ENCODE results near the gene HSD17B14. TPM values are rescaled to one million over a fixed set of nuclear protein-coding genes. Genes with fewer than 3 reads are reported as not detected.
A peak's percentile ranks its signal among the peaks of the same experiment; 100 is the strongest.

HSD17B14 gene
- total RNA-seq, 1 experiment from 2014 or later: 27.8 TPM

DNA sequence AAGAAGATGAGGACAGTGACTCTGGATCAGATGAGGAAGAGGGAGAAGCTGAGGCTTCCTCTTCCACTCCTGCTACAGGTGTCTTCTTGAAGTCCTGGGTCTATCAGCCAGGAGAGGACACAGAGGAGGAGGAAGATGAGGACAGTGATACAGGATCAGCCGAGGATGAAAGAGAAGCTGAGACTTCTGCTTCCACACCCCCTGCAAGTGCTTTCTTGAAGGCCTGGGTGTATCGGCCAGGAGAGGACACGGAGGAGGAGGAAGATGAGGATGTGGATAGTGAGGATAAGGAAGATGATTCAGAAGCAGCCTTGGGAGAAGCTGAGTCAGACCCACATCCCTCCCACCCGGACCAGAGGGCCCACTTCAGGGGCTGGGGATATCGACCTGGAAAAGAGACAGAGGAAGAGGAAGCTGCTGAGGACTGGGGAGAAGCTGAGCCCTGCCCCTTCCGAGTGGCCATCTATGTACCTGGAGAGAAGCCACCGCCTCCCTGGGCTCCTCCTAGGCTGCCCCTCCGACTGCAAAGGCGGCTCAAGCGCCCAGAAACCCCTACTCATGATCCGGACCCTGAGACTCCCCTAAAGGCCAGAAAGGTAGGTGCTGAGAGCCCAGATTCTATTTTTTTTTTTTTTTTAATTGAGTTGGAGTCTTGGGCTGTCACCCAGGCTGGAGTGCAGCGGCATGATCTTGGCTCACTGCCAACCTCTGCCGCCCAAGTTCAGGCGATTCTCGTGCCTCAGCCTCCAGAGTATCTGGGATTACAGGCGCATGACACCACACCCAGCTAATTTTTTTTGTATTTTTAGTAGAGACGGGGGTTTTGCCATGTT is 38.2 kb upstream of the HSD17B14 start:
- Histone ChIP-seq H3K4me1 (peaks cover 58% of the 10 kb centered on the region), H3K4me3 (ENCODE audit: low read depth, low read length) (peak overlapping the region; percentile 99), H3K27me3 (replicated peaks; ENCODE audit: control insufficient read depth, insufficient read depth, low read length) (no peaks in the 10 kb centered on the region), H3K9me3 (no peaks in the 10 kb centered on the region), H3K36me3 (ENCODE audit: control insufficient read depth, insufficient read depth, low read length) (peaks cover 21% of the 10 kb centered on the region)
- ChIA-PET POLR2A (interaction anchor here (0.6 to 1.9 kb wide), 3 partner anchors 18 to 89 kb away, joined by 3 to 5 read pairs (median 5); no protein-coding TSS in a partner anchor), CTCF (interaction anchor here (0.7 kb wide), 1 partner anchor 33 kb away, joined by 3 read pairs; no protein-coding TSS in a partner anchor)
- no peaks in the 10 kb centered on the region for H3K9me3 Mint-ChIP-seq (ENCODE audit: unreplicated experiment)
- peaks cover 35% of the 10 kb centered on the region for H3K4me1 Mint-ChIP-seq (ENCODE audit: low read depth, unreplicated experiment)
- peak overlapping the region; percentile 99 for H3K4me3 Mint-ChIP-seq (ENCODE audit: unreplicated experiment)
- intact Hi-C loops (cut with micrococcal nuclease; ENCODE audit: unreplicated experiment): no loop called here
- peaks cover 76% of the 10 kb centered on the region for H3K36me3 Mint-ChIP-seq (ENCODE audit: insufficient read depth, unreplicated experiment)
- no peak for DNase-seq
- H3K27ac Mint-ChIP-seq (ENCODE audit: unreplicated experiment): peak overlapping the region; percentile 100
- BruUV-seq (replicated peaks): no TSS peak
- no peak for TF ChIP-seq CTCF (IDR thresholded peaks at IDR 0.05; ENCODE audit: insufficient read depth in 1 of 2, low read depth in 1 of 2, low read length in 1 of 2, severe bottlenecking in 1 of 2, unreplicated experiment in 1 of 2)
- H3K27me3 Mint-ChIP-seq (ENCODE audit: insufficient read depth, unreplicated experiment): peaks cover 3% of the 10 kb centered on the region

DNA sequence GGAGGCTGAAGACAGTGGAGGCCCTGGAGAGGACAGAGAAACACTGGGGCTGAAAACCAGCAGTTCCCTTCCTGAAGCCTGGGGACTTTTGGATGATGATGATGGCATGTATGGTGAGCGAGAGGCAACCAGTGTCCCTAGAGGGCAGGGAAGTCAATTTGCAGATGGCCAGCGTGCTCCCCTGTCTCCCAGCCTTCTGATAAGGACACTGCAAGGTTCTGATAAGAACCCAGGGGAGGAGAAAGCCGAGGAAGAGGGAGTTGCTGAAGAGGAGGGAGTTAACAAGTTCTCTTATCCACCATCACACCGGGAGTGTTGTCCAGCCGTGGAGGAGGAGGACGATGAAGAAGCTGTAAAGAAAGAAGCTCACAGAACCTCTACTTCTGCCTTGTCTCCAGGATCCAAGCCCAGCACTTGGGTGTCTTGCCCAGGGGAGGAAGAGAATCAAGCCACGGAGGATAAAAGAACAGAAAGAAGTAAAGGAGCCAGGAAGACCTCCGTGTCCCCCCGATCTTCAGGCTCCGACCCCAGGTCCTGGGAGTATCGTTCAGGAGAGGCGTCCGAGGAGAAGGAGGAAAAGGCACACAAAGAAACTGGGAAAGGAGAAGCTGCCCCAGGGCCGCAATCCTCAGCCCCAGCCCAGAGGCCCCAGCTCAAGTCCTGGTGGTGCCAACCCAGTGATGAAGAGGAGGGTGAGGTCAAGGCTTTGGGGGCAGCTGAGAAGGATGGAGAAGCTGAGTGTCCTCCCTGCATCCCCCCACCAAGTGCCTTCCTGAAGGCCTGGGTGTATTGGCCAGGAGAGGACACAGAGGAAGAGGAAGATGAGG is 37.4 kb upstream of the HSD17B14 start:
- no peak for TF ChIP-seq CTCF (IDR thresholded peaks at IDR 0.05; ENCODE audit: insufficient read depth in 1 of 2, low read depth in 1 of 2, low read length in 1 of 2, severe bottlenecking in 1 of 2, unreplicated experiment in 1 of 2)
- no peaks in the 10 kb centered on the region for H3K9me3 ChIP-seq
- peaks cover 56% of the 10 kb centered on the region for H3K4me1 ChIP-seq
- Mint-ChIP-seq H3K27me3 (ENCODE audit: insufficient read depth, unreplicated experiment) (peaks cover 3% of the 10 kb centered on the region), H3K36me3 (ENCODE audit: insufficient read depth, unreplicated experiment) (peaks cover 69% of the 10 kb centered on the region), H3K4me1 (ENCODE audit: low read depth, unreplicated experiment) (peaks cover 36% of the 10 kb centered on the region), H3K27ac (ENCODE audit: unreplicated experiment) (peak overlapping the region; percentile 100), H3K4me3 (ENCODE audit: unreplicated experiment) (peak overlapping the region; percentile 99), H3K9me3 (ENCODE audit: unreplicated experiment) (no peaks in the 10 kb centered on the region)
- no TSS peak for BruUV-seq (replicated peaks)
- ChIA-PET POLR2A (interaction anchor here (1.3 to 2.1 kb wide), 4 partner anchors 26 to 120 kb away, joined by 5 to 14 read pairs (median 8); partner anchors contain the start of genes GYS1, NUCB1 and RUVBL2), CTCF (no interaction called here)
- intact Hi-C loops (cut with micrococcal nuclease; ENCODE audit: unreplicated experiment): loop anchor here (1.0 to 2.0 kb wide), 4 partner anchors 19 to 90 kb away; partner anchors contain the start of genes DHDH and NUCB1
- peak in 1 of 2 experiments; percentile 54 for DNase-seq
- H3K27me3 ChIP-seq (replicated peaks; ENCODE audit: control insufficient read depth, insufficient read depth, low read length): no peaks in the 10 kb centered on the region
- peak overlapping the region; percentile 99 for H3K4me3 ChIP-seq (ENCODE audit: low read depth, low read length)
- peaks cover 21% of the 10 kb centered on the region for H3K36me3 ChIP-seq (ENCODE audit: control insufficient read depth, insufficient read depth, low read length)
